Measurements from ENCODE around the gene PARM1. TPM values are rescaled to one million over a fixed set of nuclear protein-coding genes. Genes with fewer than 3 reads are reported as not detected.

The PARM1 gene
- total and polyA plus RNA-seq, 2 donors (not counting 1 experiment from before 2014, with no cell fraction given): 7.8 to 10.4 TPM

DNA sequence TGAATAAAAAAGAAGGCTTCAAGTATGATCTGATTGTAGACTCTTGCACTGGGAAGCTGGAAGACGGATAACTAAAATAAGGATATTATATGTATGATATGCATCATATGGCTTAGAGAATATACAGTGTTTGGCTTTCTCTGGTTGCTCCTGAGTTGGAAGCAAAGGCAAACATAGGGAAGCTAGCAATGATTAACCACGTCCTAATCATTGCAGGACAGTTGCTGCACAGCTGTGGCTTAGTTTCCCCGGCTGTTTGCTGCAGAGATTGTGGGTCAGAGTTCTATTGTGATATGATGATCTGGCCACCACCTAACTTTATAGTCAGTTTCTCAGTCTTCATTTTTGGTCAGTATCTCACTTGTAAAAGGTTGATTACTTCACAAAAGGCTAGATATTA is 36.3 kb upstream of the PARM1 start:
- Mint-ChIP-seq H3K27me3 (no peaks in the 10 kb centered on the region), H3K4me3 (no peak overlapping the region), H3K4me1 (peaks cover 10% of the 10 kb centered on the region), H3K9me3 (ENCODE audit: insufficient read depth) (no peaks in the 10 kb centered on the region), H3K27ac (no peak overlapping the region)
- no peak overlapping the region for H3K4me3 ChIP-seq (ENCODE audit: control extremely low read depth in 1 of 5, extremely low read depth in 1 of 5, insufficient read depth in 1 of 5, low read depth in 2 of 5, low read length in 4 of 5)
- no peaks in the 10 kb centered on the region for H3K9me3 ChIP-seq (ENCODE audit: control extremely low read depth in 1 of 3, control insufficient read depth in 2 of 3, insufficient read depth in 1 of 3, low read length in 2 of 3)
- POLR2A ChIA-PET: no interaction called here
- H3K4me2 ChIP-seq (replicated peaks; ENCODE audit: low read depth, low read length, poor library complexity, severe bottlenecking): no peak overlapping the region
- no peak for DNase-seq
- no peak overlapping the region for H2AFZ ChIP-seq (ENCODE audit: insufficient read depth, low read depth, low read length, poor library complexity, severe bottlenecking)
- CTCF ChIA-PET: interaction anchor here (1.4 kb wide), 1 partner anchor 24 kb away, joined by 3 read pairs; no protein-coding TSS in a partner anchor
- no peaks in the 10 kb centered on the region for H3K79me2 ChIP-seq (ENCODE audit: control insufficient read depth, insufficient read depth, low read length)
- H3K4me1 ChIP-seq (ENCODE audit: control insufficient read depth in 2 of 2, insufficient read depth in 2 of 2, low read length in 2 of 2): no peaks in the 10 kb centered on the region
- no peak overlapping the region for H3K9ac ChIP-seq (ENCODE audit: low read length)
- intact Hi-C loops (cut with micrococcal nuclease): no loop called here
- H4K20me1 ChIP-seq (ENCODE audit: control insufficient read depth, insufficient read depth, low read length, poor library complexity, severe bottlenecking): no peaks in the 10 kb centered on the region
- H3K27ac ChIP-seq (ENCODE audit: low read length in 2 of 2): no peak overlapping the region
- H3K27me3 ChIP-seq (replicated peaks in 1 of 4; ENCODE audit: control extremely low read depth in 1 of 4, control insufficient read depth in 3 of 4, insufficient read depth in 4 of 4, low read length in 3 of 4): peaks cover 0 to 3% (median 0%) of the 10 kb centered on the region in 4 experiments
- no peak for ATAC-seq (ENCODE audit: low read depth)
- H3K36me3 ChIP-seq (replicated peaks in 1 of 2; ENCODE audit: control extremely low read depth in 1 of 2, control insufficient read depth in 1 of 2, extremely low read depth in 1 of 2, insufficient read depth in 2 of 2, low read length in 1 of 2): no peaks in the 10 kb centered on the region
- WGBS (ENCODE audit: insufficient coverage): 91% methylated on average over 2 of the region's 3 CpGs
- TF ChIP-seq EZH2 (IDR thresholded peaks at IDR 0.05; ENCODE audit: borderline replicate concordance, insufficient read depth, low read depth, low read length, poor library complexity, severe bottlenecking): no peak
- TF ChIP-seq, protein P1, sequence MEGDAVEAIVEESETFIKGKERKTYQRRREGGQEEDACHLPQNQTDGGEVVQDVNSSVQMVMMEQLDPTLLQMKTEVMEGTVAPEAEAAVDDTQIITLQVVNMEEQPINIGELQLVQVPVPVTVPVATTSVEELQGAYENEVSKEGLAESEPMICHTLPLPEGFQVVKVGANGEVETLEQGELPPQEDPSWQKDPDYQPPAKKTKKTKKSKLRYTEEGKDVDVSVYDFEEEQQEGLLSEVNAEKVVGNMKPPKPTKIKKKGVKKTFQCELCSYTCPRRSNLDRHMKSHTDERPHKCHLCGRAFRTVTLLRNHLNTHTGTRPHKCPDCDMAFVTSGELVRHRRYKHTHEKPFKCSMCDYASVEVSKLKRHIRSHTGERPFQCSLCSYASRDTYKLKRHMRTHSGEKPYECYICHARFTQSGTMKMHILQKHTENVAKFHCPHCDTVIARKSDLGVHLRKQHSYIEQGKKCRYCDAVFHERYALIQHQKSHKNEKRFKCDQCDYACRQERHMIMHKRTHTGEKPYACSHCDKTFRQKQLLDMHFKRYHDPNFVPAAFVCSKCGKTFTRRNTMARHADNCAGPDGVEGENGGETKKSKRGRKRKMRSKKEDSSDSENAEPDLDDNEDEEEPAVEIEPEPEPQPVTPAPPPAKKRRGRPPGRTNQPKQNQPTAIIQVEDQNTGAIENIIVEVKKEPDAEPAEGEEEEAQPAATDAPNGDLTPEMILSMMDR (IDR thresholded peaks at IDR 0.05): no peak

DNA sequence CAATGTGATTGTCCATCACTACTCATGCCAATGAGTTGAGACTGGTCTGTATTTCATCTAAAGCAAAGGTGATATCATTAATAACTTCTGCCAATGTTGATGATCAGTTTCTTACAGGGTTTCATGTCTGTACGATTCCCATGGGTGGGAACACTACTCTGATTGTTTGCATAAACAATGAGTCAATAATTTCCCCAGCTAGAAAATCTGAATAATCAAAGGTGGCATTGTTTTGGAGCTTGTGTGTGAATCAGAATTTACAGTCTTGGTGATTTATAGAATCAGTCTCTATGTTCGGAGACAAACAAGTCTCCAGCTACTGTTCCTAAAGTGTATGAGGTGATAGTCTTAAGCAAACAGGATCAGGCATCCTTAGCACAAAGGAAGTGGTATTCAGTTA is 35.5 kb upstream of the PARM1 start:
- WGBS (ENCODE audit: insufficient coverage): no CpG with 5 or more reads among the region's 2 CpGs
- Mint-ChIP-seq H3K4me1 (peaks cover 10% of the 10 kb centered on the region), H3K9me3 (ENCODE audit: insufficient read depth) (no peaks in the 10 kb centered on the region), H3K27me3 (no peaks in the 10 kb centered on the region), H3K27ac (no peak overlapping the region), H3K4me3 (no peak overlapping the region)
- no peaks in the 10 kb centered on the region for H3K79me2 ChIP-seq (ENCODE audit: control insufficient read depth, insufficient read depth, low read length)
- H3K9me3 ChIP-seq (ENCODE audit: control extremely low read depth in 1 of 3, control insufficient read depth in 2 of 3, insufficient read depth in 1 of 3, low read length in 2 of 3): no peaks in the 10 kb centered on the region
- H4K20me1 ChIP-seq (ENCODE audit: control insufficient read depth, insufficient read depth, low read length, poor library complexity, severe bottlenecking): no peaks in the 10 kb centered on the region
- H2AFZ ChIP-seq (ENCODE audit: insufficient read depth, low read depth, low read length, poor library complexity, severe bottlenecking): no peak overlapping the region
- intact Hi-C loops (cut with micrococcal nuclease): no loop called here
- no peak overlapping the region for H3K4me2 ChIP-seq (replicated peaks; ENCODE audit: low read depth, low read length, poor library complexity, severe bottlenecking)
- TF ChIP-seq, protein P1 (IDR thresholded peaks at IDR 0.05): no peak
- H3K9ac ChIP-seq (ENCODE audit: low read length): no peak overlapping the region
- DNase-seq (no peak), ATAC-seq (ENCODE audit: low read depth) (no peak)
- no peak overlapping the region for H3K4me3 ChIP-seq (ENCODE audit: control extremely low read depth in 1 of 5, extremely low read depth in 1 of 5, insufficient read depth in 1 of 5, low read depth in 2 of 5, low read length in 4 of 5)
- POLR2A ChIA-PET: no interaction called here
- CTCF ChIA-PET: interaction anchor here (1.4 kb wide), 1 partner anchor 25 kb away, joined by 3 read pairs; no protein-coding TSS in a partner anchor
- peaks cover 0 to 3% (median 0%) of the 10 kb centered on the region in 4 experiments for H3K27me3 ChIP-seq (replicated peaks in 1 of 4; ENCODE audit: control extremely low read depth in 1 of 4, control insufficient read depth in 3 of 4, insufficient read depth in 4 of 4, low read length in 3 of 4)
- no peaks in the 10 kb centered on the region for H3K4me1 ChIP-seq (ENCODE audit: control insufficient read depth in 2 of 2, insufficient read depth in 2 of 2, low read length in 2 of 2)
- H3K36me3 ChIP-seq (replicated peaks in 1 of 2; ENCODE audit: control extremely low read depth in 1 of 2, control insufficient read depth in 1 of 2, extremely low read depth in 1 of 2, insufficient read depth in 2 of 2, low read length in 1 of 2): no peaks in the 10 kb centered on the region
- H3K27ac ChIP-seq (ENCODE audit: low read length in 2 of 2): no peak overlapping the region
